Adrenal gland (tissue), 5 donors: ENCODE measurements around the gene PODNL1.

ENCODE experiments used
- POLR2A ChIP-seq, 2 donors: fragments of 450-650 bp; IDR thresholded peaks; one replicate each; pipeline ENCODE4 v1.6.1; 2017; ENCODE audit warnings: antibody characterized with exemption in 2 of 2, mild to moderate bottlenecking in 2 of 2, moderate library complexity in 1 of 2
- TF ChIP-seq, protein P1 (sequence below), 6 experiments: fragments of 450-650 bp in 4 of 6; fragments of 200-600 bp in 2 of 6; sonication (generic) in 1 of 6; IDR thresholded peaks; 1 replicate in 5 of 6; 2 replicates in 1 of 6; pipeline versions ENCODE4 v1.5.1 to v1.8.0; 2016 to 2021; ENCODE audit warnings: antibody characterized with exemption in 6 of 6, mild to moderate bottlenecking in 2 of 6, moderate library complexity in 1 of 6
- donor health status: DM: no; HTN: no; CAD: no.

- TF ChIP-seq, protein P1, sequence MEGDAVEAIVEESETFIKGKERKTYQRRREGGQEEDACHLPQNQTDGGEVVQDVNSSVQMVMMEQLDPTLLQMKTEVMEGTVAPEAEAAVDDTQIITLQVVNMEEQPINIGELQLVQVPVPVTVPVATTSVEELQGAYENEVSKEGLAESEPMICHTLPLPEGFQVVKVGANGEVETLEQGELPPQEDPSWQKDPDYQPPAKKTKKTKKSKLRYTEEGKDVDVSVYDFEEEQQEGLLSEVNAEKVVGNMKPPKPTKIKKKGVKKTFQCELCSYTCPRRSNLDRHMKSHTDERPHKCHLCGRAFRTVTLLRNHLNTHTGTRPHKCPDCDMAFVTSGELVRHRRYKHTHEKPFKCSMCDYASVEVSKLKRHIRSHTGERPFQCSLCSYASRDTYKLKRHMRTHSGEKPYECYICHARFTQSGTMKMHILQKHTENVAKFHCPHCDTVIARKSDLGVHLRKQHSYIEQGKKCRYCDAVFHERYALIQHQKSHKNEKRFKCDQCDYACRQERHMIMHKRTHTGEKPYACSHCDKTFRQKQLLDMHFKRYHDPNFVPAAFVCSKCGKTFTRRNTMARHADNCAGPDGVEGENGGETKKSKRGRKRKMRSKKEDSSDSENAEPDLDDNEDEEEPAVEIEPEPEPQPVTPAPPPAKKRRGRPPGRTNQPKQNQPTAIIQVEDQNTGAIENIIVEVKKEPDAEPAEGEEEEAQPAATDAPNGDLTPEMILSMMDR (IDR thresholded peaks at IDR 0.05), result no peak
- no peak for TF ChIP-seq POLR2A (IDR thresholded peaks at IDR 0.05)
Measured at GRCh38 chr19:13977803-13978202, 39.6 kb upstream of the PODNL1 start.
